HG03439 (cell line): ENCODE results near the gene CFAP119.

Source experiments
- ATAC-seq: cut with Tn5 transposase; IDR thresholded peaks from one replicate; pipeline ENCODE4 v1.9.1; 2021; ENCODE audit warnings: mild to moderate bottlenecking, moderate library complexity; ENCODE audit not compliant: unreplicated experiment

The CFAP119 gene

DNA sequence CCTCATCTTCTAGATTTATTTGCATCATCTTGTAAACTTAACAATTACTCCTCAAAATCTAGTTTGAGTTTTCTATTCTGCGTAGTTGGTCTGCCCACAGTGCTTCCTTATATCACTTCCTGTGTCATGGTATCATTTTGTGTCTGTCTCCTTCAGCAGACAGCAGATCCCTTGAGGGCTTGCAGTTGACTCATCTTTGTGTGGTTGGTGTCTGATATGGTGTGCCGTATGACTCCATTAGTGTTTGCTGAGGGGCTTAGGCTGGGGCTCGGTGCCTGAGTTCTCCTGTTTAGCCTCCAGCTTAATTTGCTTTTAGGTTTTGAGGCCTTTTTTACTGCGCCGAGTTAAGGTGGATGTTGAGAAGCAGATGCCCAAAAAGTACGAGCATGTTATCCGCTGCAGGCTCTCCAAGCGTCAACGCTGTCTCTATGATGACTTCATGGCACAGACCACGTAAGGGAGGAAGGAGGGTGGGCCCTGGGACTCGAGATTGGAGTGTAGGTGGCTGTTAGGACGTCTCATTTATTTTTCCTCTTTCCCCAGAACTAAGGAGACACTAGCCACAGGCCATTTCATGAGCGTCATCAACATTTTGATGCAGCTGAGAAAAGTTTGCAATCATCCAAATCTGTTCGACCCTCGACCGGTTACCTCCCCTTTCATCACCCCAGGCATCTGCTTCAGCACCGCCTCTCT is 46.0 kb downstream of the CFAP119 start:
- no peak for ATAC-seq

DNA sequence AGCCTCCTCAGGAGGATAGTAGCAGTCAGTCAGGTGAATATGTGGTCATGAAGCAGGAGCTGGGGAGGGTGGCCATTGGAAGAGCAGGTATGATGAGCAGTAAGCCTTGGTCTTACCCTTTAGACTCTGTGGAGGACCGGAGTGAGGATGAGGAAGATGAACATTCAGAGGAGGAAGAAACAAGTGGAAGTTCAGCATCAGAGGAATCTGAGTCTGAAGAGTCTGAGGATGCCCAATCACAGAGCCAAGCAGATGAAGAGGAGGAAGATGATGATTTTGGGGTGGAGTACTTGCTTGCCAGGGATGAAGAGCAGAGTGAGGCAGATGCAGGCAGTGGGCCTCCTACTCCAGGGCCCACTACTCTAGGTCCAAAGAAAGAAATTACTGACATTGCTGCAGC is 50.1 kb downstream of the CFAP119 start:
- no peak for ATAC-seq

DNA sequence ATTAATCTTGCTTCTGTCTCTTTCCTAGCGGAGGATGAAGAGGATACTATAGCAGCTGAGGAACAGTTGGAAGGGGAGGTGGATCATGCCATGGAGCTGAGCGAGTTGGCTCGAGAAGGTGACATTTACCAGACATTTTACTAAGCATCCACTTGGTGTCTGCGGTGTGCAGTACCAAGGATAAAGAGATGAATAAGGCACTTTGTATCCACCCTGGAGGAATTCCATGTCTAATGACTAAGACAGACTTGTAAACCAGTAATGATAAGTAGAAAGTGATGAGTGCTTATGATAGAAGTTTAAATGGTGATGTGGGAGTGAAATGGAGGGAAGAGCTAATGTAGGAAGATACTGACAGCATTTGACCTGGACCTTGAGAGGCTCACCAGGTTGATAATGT is 50.9 kb downstream of the CFAP119 start:
- ATAC-seq: no peak
